Mammary epithelial cell (primary cell): Measurements from ENCODE around the gene ADCY2.

Experiments used
- EZH2 ChIP-seq: IDR thresholded peaks from 2 replicates; pipeline ENCODE4 v1.6.1; 2012; ENCODE audit warnings: low read length, inconsistent platforms, borderline replicate concordance
- TF ChIP-seq, protein P1 (sequence below), 2 donors: IDR thresholded peaks in 1 of 2; conservative IDR thresholded peaks in 1 of 2; 2 replicates each; pipeline ENCODE4 v1.5.1; 2011 to 2012; ENCODE audit warnings: inconsistent platforms in 2 of 2, low read length in 2 of 2, mild to moderate bottlenecking in 2 of 2, control low read depth in 1 of 2, low read depth in 1 of 2; ENCODE audit not compliant: insufficient read depth in 1 of 2; ENCODE audit errors: extremely low read depth in 1 of 2

DNA sequence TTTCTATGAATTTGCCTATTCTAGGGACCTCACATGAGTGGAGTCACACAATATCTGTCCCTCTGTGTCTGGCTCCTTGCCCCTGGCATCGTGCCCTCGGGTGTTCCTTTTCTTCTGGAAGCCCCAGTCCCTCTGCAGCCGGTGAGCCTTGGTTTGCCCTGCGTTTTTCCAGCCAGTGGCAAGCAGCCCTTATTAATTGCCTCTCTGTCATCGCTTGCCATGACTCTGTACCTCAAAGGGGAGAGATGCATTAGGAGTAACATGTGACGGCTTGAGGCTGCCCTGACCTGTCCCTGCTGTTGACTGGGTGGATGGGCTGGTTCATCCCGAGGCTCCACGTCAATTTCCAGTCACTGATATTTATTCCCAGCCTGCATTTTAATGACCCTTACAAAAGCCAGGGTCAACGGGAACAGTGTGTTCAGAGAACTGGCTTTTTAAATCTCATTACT, 367.7 kb downstream of the ADCY2 start:
- TF ChIP-seq, protein P1, sequence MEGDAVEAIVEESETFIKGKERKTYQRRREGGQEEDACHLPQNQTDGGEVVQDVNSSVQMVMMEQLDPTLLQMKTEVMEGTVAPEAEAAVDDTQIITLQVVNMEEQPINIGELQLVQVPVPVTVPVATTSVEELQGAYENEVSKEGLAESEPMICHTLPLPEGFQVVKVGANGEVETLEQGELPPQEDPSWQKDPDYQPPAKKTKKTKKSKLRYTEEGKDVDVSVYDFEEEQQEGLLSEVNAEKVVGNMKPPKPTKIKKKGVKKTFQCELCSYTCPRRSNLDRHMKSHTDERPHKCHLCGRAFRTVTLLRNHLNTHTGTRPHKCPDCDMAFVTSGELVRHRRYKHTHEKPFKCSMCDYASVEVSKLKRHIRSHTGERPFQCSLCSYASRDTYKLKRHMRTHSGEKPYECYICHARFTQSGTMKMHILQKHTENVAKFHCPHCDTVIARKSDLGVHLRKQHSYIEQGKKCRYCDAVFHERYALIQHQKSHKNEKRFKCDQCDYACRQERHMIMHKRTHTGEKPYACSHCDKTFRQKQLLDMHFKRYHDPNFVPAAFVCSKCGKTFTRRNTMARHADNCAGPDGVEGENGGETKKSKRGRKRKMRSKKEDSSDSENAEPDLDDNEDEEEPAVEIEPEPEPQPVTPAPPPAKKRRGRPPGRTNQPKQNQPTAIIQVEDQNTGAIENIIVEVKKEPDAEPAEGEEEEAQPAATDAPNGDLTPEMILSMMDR (conservative IDR thresholded peaks at IDR 0.05 in 1 of 2, IDR thresholded peaks at IDR 0.05 in 1 of 2; ENCODE audit: extremely low read depth in 1 of 2, insufficient read depth in 1 of 2, low read depth in 1 of 2, low read length in 2 of 2): no peak
- TF ChIP-seq EZH2: no peak
